Aorta (tissue), 5 donors: Measurements from ENCODE around the gene HLA-DOA. TPM values are rescaled to one million over a fixed set of nuclear protein-coding genes. Genes with fewer than 3 reads are reported as not detected.
A peak's percentile ranks its signal among the peaks of the same experiment; 100 is the strongest.

Source experiments
- ATAC-seq: fragments of 200-7000 bp; cut with Tn5 transposase; one replicate; pipeline ENCODE4 v1.9.1; 2022; ENCODE audit warnings: moderate library complexity; ENCODE audit not compliant: low FRiP score
- DNase-seq, 2 donors: peaks; one replicate each; pipeline ENCODE4 v3.0.0-alpha.2; 2020
- H3K27ac ChIP-seq, 2 donors: one replicate each; pipeline ENCODE4 v1.5.1; 2013; ENCODE audit warnings: low read length in 2 of 2, mild to moderate bottlenecking in 2 of 2, moderate library complexity in 2 of 2, control low read depth in 1 of 2, inconsistent platforms in 1 of 2, low read depth in 1 of 2
- H3K27me3 ChIP-seq, 2 donors: one replicate each; pipeline ENCODE4 v1.6.1; 2013; ENCODE audit warnings: control low read depth in 1 of 2, low read length in 1 of 2, mild to moderate bottlenecking in 1 of 2, moderate library complexity in 1 of 2; ENCODE audit not compliant: insufficient read depth in 2 of 2, control insufficient read depth in 1 of 2
- H3K36me3 ChIP-seq, 2 donors: one replicate each; pipeline ENCODE4 v1.6.1; 2013; ENCODE audit warnings: control low read depth in 1 of 2, low read length in 1 of 2, mild to moderate bottlenecking in 1 of 2; ENCODE audit not compliant: insufficient read depth in 2 of 2, control insufficient read depth in 1 of 2
- H3K4me1 ChIP-seq, 2 donors: one replicate each; pipeline ENCODE4 v1.6.1; 2013; ENCODE audit warnings: low read length in 2 of 2, control low read depth in 1 of 2, mild to moderate bottlenecking in 1 of 2, moderate library complexity in 1 of 2; ENCODE audit not compliant: insufficient read depth in 2 of 2, control insufficient read depth in 1 of 2
- H3K4me3 ChIP-seq, 2 donors: one replicate each; pipeline ENCODE4 v1.5.1; 2013; ENCODE audit warnings: low read length in 2 of 2, control low read depth in 1 of 2, mild to moderate bottlenecking in 1 of 2
- H3K9me3 ChIP-seq: one replicate; pipeline ENCODE4 v1.6.1; 2013; ENCODE audit warnings: mild to moderate bottlenecking, low read length; ENCODE audit not compliant: control insufficient read depth
- WGBS, 2 donors: extraction: QIAGEN DNeasy Blood & Tissue Kit; methylation state at CpG; one replicate each; pipeline ENCODE4 v1.1.7; 2013; 5-methylcytosine and 5-hydroxymethylcytosine counted together
- intact Hi-C, 2 donors: fragments of 100-400 bp; cut with DNase I; formaldehyde crosslinking; loops; one replicate each; pipeline versions ENCODE4 v1.14.2 to v1.15.0; 2022
- polyA plus RNA-seq, 2 donors: library from polyadenylated mRNA; stranded (reverse); fragments of 200-250 nt; gene quantifications; one replicate each; pipeline ENCODE4 v1.2.3, GENCODE V29; 2013
- total RNA-seq, 2 donors: library from RNA; stranded (reverse); fragmentation: NEBNext Ultra II Directional; extraction: Animal tissue kit (Norgen Biotek cat#: 25700); gene quantifications; one replicate each; pipeline ENCODE4 v1.2.1, GENCODE V29; 2021
- donor health status: healthy with polysubstance abuse.
- donor health status: Bipolar disorder and iron deficiency.
- donor health status: DM: no; HTN: no; CAD: no.
- donor health status: DM: no; HTN: no; CAD: no.
- donor health status: DM: yes; HTN: yes; CAD: no.

Gene HLA-DOA
- total and polyA plus RNA-seq, 4 donors, result 0.28 to 16.7 (median 6.6) TPM

DNA sequence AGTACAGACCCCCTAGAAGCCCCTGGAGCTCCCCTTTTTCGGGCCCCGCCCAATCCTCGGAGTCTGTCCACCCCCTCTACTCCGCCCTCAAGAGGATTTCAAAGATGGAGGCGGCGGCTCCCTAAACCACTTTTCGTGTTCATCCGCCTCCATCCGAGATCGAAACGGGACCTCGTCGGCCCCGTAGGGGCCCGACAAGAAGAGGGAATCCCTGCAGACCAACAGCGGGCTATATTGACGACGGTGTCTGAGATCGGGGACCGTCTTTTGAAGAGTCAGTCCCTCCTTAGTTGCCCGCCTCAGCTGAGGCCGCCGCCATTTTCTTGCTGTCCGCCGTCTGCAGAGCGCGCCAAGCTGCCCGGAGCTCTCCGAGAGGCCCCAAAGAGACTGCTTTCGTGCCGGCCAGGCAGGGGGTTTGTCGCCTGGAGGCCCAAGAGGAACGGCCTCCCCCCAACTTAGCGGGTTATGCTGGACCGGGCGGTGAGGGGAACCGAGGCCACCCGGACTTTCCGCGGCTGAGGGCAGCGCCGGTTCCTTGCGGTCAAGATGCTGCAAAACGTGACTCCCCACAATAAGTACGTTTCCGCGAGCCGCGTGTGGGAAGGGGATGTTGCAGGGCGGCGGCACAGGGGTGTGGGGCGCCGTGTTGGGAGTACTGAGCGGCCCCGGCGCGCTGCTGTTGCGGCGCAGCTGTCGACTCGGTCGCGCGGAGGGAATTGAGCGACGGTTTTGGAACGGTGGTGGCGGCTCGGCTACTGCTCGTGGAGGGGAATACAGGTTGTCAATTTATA, 36.8 kb downstream of the HLA-DOA start:
- H3K27me3 ChIP-seq, result peaks cover 0 to 2% of the 10 kb centered on the region in 2 donors
- peak; percentile 70 to 84 for DNase-seq
- H3K4me3 ChIP-seq, result peak overlapping the region; percentile 83 to 91
- peak overlapping the region in 1 of 2 donors; percentile 19 for H3K27ac ChIP-seq
- no peak for ATAC-seq
- H3K36me3 ChIP-seq, result peaks cover 3 to 20% of the 10 kb centered on the region in 2 donors
- 0 to 1% methylated on average over 70 of the region's 70 CpGs for WGBS, 2 donors
- no peaks in the 10 kb centered on the region for H3K9me3 ChIP-seq
- intact Hi-C loops, result loop anchor here (2.0 to 10.0 kb wide), 4 partner anchors 130 to 778 kb away; partner anchors contain the start of genes GPSM3 (in 1 of the 2), PBX2 (in 1 of the 2), PSMB8 (in 1 of the 2) and ZBTB22 (in 1 of the 2)
- H3K4me1 ChIP-seq, result no peaks in the 10 kb centered on the region

DNA sequence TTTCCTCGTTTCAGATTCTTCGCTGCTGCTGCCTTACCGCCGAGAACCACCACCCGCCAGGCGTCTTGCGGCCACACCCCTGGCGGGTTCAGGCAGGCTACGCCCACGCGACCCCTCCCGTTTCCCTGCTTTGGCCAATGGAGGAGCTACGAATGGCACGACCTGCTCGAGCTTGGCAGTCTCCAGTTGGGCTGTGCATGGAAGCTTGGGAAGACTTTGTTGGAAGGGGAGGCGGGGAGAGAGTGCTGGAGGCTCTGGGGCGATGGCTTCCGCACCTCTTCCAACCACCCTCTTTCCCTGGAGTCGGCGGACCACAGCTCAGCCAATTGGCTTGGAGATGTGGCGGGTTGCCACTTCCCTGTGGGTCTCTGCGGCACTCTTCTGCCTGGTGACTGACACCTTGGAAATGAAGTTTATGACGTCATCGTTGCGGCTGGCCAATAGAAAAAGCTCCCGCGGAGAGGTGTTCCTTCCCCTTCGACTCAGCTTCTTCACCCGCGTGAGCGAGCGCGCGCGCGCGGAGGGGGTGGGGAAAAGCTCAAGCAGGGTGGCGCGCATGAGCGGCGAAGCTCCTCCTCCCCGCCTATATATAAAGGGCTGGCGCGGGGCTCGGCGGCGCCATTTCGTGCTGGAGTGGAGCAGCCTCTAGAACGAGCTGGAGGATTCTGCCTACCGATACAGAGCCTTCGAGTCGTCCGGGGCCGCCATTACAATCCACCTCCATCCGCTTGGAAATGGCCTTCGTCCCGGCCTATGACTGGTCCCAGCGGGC, 37.6 kb downstream of the HLA-DOA start:
- ATAC-seq (peak; percentile 83), DNase-seq (peak; percentile 99 to 100)
- intact Hi-C loops, result loop anchor here (2.0 to 10.0 kb wide), 4 partner anchors 129 to 777 kb away; partner anchors contain the start of genes GPSM3 (in 1 of the 2), PBX2 (in 1 of the 2), PSMB8 (in 1 of the 2) and ZBTB22 (in 1 of the 2)
- H3K4me3 ChIP-seq, result peak overlapping the region; percentile 96 to 97
- peak overlapping the region; percentile 100 for H3K27ac ChIP-seq
- 0% methylated on average over 57 to 58 of the region's 58 CpGs for WGBS, 2 donors
- H3K4me1 ChIP-seq, result no peaks in the 10 kb centered on the region
- H3K27me3 ChIP-seq, result peaks cover 0 to 2% of the 10 kb centered on the region in 2 donors
- peaks cover 0 to 15% of the 10 kb centered on the region in 2 donors for H3K36me3 ChIP-seq
- no peaks in the 10 kb centered on the region for H3K9me3 ChIP-seq

- intact Hi-C loops, result loop anchor here (5.0 to 10.0 kb wide), 3 partner anchors 129 to 776 kb away; partner anchors contain the start of genes GPSM3 (in 1 of the 2), PBX2 (in 1 of the 2) and PSMB8 (in 1 of the 2)
- Histone ChIP-seq H3K4me3 (peak overlapping the region; percentile 96 to 97), H3K4me1 (no peaks in the 10 kb centered on the region), H3K27me3 (peaks cover 0 to 2% of the 10 kb centered on the region in 2 donors), H3K36me3 (peaks cover 0 to 12% of the 10 kb centered on the region in 2 donors), H3K27ac (peak overlapping the region; percentile 100), H3K9me3 (no peaks in the 10 kb centered on the region)
- DNase-seq (no peak), ATAC-seq (no peak)
- WGBS, 2 donors, result 0% methylated on average over 15 of the region's 15 CpGs
Measured at GRCh38 chr6:32971242-32971580, 38.2 kb downstream of the HLA-DOA start.

DNA sequence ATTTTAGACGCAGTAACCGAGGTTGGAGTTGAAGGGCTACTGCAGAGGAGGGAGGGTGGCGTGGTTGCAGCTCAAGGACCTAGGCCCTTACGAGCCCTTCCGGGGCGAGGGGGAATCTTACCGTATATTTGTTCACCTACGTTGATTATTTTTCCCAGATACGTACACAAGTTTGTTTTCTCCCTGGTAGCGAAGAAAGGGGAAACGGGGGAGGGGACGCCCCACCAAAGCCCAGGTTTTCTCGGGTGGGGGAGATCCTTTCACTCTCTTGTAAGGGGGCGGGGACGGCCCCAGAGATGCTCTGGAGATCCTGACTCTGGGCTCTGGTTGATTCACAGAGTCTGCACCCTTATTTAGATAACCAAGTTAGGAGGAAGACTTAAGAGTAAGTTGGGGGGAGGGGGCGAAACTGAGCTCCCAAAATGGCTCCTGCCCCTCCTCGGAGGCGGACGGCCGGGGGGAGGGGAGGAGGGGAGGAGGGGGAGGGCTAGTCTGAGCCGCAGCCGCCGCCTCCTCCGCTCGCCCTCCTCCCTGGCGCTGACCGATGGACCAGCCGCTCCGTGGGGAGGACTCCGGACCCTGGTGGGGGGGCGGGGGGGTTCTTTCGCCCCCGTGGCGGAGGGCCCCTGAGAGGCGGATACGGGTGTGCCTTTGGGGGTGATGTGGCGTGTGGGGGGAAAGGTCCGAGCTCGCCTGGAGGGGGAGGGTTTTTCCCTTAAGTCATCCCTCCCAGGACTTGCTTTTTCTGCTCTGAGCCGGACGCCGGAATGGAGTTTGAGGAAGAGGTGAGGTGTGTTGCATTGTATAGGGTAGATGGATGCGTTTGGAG, 38.8 kb downstream of the HLA-DOA start:
- DNase-seq, result peak; percentile 96 to 97
- Histone ChIP-seq H3K27me3 (peaks cover 0 to 2% of the 10 kb centered on the region in 2 donors), H3K4me1 (no peaks in the 10 kb centered on the region), H3K27ac (peak overlapping the region; percentile 100), H3K4me3 (peak overlapping the region; percentile 96 to 97), H3K9me3 (no peaks in the 10 kb centered on the region), H3K36me3 (peaks cover 0 to 7% of the 10 kb centered on the region in 2 donors)
- ATAC-seq, result peak; percentile 74
- 1% methylated on average over 29 to 43 of the region's 43 CpGs for WGBS, 2 donors
- intact Hi-C loops, result loop anchor here (5.0 to 10.0 kb wide), 3 partner anchors 128 to 776 kb away; partner anchors contain the start of genes GPSM3 (in 1 of the 2), PBX2 (in 1 of the 2) and PSMB8 (in 1 of the 2)

- Histone ChIP-seq H3K27ac (peak overlapping the region; percentile 98 to 99), H3K27me3 (peaks cover 0 to 2% of the 10 kb centered on the region in 2 donors), H3K4me1 (no peaks in the 10 kb centered on the region), H3K36me3 (peaks cover 0 to 6% of the 10 kb centered on the region in 2 donors), H3K4me3 (peak overlapping the region; percentile 95 to 96), H3K9me3 (no peaks in the 10 kb centered on the region)
- ATAC-seq, result peak; percentile 28
- DNase-seq, result peak; percentile 85 to 87
- intact Hi-C loops, result loop anchor here (5.0 to 10.0 kb wide), 4 partner anchors 128 to 775 kb away; partner anchors contain the start of genes GPSM3 (in 1 of the 2), HSD17B8 (in 1 of the 2), PBX2 (in 1 of the 2) and PSMB8 (in 1 of the 2)
- WGBS, 2 donors, result 1% methylated on average over 19 of the region's 19 CpGs
Measured at GRCh38 chr6:32969685-32970412, 39.5 kb downstream of the HLA-DOA start.

DNA sequence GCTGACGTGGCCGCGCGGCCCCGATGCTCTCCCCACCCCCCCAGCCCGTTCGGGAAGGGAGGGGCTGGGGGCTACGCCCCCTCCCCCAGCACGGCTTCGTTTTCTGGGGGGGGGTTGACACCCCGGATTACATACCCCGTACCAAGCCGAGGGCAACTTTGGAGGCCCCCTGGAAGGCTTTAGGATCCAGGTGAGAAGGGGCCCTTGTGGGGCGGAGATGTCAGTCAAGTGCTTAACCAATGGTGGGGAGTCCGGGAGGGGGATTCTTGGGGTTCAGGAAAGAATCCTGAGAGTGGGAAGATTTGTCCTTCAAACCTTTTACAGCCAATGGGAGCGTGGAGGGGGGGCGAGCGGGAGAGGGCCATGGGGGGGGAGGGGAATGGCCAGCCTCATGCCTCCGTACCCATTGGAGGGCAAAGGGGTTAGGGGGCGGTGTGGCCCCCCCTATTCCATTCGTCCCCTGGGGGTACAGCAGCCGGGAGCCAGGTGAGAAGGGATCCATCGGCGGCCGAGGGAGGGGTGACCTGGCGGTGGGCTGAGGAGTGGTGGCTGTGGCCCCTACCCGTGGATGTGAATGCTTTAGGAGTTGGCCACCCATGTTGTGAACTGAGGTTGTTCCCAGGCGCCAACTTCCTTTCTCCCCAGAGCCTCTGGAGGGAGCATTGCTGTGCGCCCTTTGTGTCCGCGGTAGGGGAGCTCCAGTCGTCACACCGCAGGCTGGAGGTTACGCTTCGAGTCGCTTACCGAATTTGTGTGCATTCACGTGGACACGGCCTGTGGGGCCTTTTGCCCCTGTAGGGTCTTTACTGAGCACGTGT, 40.3 kb downstream of the HLA-DOA start:
- ATAC-seq, result peak; percentile 63

More for the DNA sequence above, 40.3 kb downstream of the HLA-DOA start:
- Histone ChIP-seq H3K9me3 (no peaks in the 10 kb centered on the region), H3K27ac (peak overlapping the region; percentile 94 to 98), H3K4me1 (no peaks in the 10 kb centered on the region), H3K27me3 (peaks cover 0 to 2% of the 10 kb centered on the region in 2 donors), H3K4me3 (peak overlapping the region; percentile 95 to 96), H3K36me3 (peaks cover 0 to 2% of the 10 kb centered on the region in 2 donors)
- WGBS, 2 donors, result 1% methylated on average over 35 to 40 of the region's 40 CpGs
- intact Hi-C loops, result loop anchor here in 1 of 2 donors (1.0 to 5.0 kb wide), 2 partner anchors 16 to 233 kb away; partner anchors contain the start of genes HLA-DMA, HSD17B8, RXRB and SLC39A7
- DNase-seq, result peak; percentile 82 to 87
